ENCODE measurements around the gene GPHA2.
"Not testable (repeated sequence)": the region's sequence is repeated elsewhere in the genome, so short reads cannot be mapped to it uniquely, and the experiment has no call there.

Gene GPHA2, protein sequence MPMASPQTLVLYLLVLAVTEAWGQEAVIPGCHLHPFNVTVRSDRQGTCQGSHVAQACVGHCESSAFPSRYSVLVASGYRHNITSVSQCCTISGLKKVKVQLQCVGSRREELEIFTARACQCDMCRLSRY

DNA sequence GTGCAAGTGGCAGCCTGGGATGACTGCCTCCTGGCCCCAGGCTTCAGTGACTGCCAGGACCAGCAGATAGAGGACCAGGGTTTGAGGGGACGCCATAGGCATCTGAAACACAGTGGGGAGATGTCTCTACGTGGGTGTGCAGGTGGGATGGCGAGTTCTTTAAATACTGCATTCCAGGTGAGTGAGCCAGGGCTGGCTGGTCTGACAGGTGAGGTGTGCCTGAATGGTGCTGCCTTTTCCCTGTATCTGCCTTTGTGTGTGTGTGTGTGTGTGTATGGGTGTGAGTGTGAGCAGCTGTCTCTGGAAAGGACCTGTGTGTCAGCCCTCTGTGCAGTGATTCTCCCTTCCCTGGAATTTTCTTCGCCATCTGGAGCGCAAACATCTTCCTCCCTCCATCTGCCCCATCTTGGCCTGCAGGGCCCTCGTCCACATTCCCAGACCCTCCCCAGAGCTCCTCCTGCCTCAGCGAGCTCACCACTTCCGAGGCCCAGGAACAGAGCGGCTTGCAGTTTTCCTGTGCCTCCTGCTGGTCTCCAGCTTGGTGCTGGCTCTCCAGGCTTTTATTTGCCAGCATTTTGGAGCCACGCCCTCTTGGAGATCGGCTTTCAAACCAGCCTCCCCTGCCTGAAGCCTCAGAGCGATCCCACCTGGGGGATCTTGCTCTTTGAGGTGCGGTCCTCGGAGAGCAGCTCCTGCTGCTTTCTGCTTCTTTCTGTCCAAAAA is at the start of gene GPHA2:
TSS of gene GPHA2 (minus strand) at position 535 of the 723 bp plus-strand sequence. CDS start at position 102, 433 bp downstream.
- FAIRE-seq, result no peak

DNA sequence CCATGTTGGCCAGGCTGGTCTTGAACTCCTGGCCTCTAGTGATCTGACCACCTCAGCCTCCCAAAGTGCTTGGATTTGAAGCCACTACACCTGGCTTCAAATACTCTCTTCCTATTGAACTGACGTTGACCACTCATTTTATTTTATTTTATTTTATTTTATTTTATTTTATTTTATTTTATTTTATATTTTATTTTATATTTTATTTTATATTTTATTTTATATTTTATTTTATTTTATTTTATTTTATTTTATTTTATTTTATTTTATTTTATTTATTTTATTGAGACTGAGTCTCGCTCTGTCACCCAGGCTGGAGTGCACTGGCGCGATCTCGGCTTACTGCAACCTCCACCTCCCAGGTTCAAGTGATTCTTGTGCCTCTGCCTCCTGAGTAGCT is 47.6 kb upstream of the GPHA2 start:
- not testable (repeated sequence) for FAIRE-seq

DNA sequence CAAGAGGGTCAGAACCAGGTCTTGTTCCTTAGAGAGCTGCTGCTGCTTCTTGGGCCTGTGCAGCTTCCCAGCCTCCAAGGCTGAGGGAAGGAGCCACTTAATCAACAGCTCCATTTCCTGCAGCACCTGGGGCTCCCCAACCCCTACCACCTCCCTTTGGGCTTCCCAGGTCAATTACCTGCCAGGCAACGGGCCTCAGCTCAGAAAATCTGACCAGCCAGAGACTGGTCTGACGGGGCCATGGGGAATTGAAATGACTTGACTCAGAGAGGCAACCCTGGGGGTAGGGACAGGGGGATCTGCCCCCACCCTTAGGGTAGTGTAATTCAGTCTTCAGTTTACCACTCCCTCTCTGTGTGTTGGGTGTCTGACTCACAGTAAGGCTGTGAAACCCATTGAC is 41.0 kb upstream of the GPHA2 start:
- no peak for FAIRE-seq

DNA sequence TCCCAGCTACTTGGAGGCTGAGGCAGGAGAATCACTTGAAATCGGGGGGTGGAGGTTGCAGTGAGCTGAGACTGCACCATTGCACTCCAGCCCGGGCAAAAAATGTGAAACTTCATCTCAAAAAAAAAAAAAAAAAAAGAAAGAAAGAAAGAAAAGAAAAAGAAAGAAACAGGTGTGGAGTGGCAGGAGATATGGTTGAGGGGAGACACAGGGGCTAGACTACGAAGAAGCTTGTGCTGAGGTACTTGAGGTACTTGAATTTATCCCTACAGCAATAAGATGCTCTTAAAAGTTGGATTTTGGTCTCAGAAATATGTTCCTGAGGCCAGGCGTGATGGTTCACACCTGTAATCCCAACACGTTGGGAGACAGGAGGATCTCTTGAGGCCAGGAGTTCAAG is 38.4 kb upstream of the GPHA2 start:
- FAIRE-seq, result no peak

DNA sequence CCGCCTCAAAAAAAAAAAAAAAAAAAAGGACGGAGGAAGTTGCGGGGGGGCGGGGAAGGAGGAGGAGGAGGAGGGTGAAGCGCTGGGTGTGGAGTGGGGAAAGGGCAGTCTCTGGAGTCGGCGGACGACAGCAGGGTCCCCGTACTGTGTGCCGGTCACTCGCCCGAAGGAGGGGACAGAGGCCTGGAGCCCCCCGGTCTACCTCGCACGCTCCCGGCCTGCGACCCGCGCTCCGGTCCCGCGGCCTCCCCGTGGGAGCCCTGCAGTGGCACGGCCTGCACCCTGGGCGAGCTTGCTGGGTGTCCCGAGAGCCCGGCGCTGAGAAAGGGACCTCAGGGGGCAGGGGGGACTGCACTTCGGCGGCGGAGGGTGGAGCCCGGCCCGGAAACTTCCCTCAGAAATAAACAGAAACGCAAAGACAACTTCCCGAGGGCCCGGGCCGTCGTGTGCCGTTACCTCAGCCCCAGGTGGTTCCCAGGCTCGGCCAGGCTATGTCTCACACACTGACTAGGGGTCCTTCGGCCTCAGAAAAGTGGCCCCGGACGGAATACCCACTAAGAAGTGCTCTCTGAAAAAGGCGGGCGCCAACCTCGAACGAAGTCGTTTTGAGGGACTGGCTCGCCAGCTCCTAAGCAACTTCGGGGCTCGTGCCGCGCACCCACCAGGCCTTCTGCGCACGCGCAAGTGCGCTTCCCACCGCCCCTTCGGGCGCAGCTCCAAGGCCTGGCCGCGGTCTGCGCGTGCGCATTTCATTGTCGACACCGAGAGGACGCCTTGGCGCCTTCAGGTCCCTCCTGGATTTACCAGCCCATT is 35.9 kb upstream of the GPHA2 start, which contains the start of gene MAJIN:
TSS of gene MAJIN (minus strand) at position 688 of the 813 bp plus-strand sequence. CDS start 12,703 bp downstream, outside the sequence.
- FAIRE-seq, result no peak

DNA sequence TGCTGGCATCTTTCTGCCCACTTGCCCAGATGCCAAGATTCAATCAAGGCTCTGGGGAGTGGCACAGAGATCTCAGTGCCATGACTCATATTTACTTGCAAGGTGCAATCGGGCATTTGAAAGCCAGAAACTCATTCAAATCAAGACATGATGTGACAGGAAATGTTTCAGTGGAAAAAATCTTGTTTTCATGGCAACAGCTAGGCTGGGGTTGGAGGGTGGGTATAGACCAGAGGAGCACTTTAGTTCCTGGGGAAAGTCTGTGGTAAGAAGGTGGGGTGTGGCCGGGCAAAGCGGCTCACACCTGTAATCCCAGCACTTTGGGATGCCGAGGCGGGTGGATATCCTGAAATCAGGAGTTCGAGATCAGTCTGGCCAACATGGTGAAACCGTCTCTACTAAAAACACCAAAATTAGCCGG is 35.0 kb upstream of the GPHA2 start:
- no peak for FAIRE-seq

DNA sequence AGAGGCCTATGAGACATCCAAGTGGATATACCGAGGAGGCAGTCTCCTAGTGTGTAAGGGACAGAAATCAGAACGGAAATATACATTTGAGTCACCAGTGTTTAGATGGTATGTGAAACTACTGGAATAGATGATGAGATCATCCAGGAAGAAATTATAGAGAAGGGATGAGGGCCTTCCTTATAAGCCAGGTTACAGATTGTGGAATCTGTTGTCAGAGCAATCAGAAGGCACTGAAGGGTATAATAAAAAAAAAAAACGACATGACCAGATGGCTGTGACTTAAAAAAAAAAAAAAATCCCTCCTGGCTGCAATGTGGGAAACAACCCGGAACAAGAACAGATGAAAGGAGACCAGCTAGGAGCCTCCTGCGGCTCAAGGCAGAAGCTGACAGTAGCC is 33.5 kb upstream of the GPHA2 start:
- FAIRE-seq, result no peak

DNA sequence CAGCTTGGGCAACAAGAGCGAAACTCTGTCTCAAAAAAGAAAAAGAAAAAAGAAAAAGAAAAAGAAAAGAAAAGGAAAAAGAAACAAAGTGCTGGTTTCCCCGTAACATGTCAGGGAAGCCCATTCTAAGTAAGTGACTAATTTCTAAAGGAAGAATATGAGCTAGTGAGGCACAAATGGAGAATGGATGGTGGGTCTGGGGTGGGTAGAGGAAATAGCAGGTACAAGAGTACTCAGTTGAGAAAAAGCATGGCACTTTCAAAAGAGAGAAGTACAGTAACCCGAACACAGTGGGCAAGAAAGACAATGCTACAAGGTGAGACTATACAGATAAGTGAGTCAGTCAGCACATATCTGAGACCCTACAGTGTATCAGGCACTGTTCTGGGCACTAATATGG is 31.7 kb upstream of the GPHA2 start:
- no peak for FAIRE-seq

DNA sequence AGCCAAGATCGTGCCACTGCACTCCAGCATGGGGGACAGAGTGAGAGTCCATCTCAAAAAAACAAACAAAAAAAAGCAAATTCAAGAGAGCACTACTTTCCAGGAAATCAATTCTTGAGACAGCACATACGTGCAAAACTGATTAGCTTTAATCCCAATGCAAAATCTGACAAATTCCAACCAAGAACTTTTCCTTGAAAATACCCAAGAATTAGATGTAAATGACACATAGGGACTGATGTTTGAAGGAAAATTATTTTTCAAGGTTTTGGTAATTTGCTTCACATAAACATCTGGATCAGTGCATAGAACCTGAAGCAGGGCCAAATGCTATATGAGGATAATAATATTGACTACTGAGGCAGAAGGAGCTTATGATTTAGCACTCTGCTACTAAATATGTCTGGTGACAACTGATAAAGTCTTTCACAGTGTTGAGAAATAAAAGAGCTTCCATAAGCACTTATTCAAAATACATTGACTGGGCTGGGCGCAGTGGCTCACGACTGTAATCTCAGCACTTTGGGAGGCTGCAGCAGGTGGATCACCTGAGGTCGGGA is 27.5 kb upstream of the GPHA2 start:
- FAIRE-seq, result no peak

DNA sequence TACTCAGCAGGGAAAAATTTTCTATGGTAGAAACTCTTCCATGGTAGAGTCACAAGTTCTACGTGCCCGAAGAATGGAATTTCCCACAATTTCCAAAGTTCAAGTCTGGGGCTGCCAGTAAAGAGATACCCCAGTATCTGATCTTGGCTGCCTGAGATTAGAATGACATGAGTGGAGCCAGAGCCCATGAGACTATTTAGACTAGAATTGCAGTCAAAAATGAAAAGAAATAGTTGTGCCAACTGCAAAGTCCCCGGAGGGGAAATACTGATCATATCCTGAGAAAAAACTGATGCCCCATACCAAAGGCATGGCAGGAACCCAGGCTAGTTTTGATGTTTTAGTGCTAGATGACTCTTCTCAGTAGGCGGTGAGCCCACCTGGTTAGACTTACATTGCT is 25.0 kb upstream of the GPHA2 start:
- FAIRE-seq, result no peak

DNA sequence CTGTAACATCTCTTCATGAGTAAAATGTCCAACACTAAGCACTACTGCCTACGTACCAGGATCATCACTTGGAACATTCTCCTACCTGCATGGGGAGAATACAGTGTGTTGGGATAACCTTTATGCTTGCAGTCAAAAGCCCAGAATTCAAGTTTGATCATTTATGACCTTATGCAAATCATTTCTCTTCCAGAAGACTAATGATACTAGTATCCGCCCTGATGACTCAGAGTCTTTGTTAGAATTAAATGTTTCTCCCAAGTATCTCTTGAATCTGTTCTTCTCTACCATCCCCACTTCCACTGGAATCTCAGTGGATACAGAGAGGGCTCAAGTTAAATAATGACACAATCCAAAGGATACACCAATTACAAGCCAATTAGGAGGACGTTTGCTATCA is 23.8 kb upstream of the GPHA2 start:
- FAIRE-seq, result no peak

DNA sequence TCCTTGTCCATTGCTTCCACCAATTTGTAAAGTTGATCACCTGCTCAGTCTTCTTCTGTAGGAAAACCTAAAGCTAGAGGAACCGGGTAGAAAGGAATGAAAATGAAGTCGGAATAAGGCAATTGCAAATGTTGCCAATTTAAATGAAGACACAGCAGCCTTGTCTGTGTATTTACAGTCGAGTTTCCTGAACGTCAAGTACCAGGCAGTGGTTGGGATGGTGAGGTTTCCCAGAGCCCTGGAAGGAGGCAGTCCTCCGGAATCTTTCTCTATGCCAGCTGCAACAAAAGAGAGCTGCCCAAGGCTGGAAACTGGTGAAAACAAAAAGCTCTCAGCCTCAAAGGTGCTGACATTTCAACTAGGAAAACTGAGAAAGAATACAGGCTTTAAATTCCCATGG is 18.5 kb upstream of the GPHA2 start:
- no peak for FAIRE-seq

DNA sequence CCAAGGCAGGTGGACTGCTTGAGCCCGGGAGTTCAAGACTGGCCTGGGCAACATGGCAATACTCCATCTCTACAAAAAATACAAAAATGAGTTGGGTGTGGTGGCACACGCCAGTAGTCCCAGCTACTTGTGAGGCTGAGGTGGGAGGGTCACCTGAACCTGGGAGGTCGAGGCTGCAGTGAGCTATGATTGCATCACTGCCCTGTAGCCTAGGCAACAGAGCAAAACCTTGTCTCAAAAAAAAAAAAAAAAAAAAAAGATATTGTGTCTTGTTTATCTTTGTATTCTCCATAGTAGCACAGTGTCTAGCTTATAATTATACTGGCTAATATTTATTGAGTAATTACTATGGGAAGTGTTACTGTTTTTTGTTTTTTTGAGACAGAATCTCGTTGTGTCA is 15.8 kb upstream of the GPHA2 start:
- no peak for FAIRE-seq

DNA sequence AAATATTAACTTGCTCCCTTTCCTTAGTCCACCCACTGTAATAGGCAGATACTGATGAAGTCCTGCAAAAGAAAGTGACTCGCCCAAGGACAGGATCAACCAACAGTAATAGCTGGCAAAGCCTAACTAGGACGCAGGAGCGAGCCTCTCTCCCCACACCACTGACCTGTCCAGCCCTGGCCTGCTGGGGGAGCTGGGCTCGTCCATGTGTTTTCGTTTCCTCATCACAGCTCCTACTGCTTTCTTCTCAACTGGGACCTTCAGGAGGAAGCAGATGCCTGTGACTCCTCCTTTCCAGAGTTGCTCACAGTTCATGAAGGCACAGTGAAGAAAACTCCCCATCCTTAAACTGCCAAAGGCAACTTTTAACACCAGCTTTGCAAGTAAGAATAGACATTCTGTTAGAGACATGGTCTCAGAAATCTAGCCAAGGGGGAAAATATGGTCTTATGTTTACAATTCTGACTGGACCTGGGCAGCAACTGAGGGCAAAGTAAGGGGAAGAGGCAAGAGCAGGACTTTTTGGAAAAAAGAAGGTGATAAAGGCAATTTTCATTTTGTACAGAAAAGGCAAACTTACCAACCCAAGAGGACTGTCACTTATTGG is 11.6 kb upstream of the GPHA2 start:
- FAIRE-seq, result no peak

DNA sequence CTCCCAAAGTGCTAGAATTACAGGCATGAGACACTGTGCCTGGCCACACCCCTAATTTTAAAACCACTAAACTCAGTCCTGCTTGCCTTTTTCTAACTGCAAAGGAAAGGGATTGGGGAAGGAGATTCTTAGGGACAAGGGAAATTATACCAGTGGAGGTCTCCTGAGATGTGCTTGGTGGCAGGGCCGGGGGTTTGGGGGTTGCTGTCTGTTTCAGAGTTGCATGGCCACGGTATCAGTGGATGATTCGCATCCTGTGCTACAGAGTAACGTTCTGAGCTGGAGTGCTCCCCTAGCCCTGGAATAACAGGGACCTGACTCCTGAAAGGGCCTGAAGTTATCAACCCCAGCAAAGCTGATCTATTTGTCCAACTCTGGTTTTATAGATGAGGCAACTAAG is 846 bp upstream of the GPHA2 start:
- FAIRE-seq, result no peak

DNA sequence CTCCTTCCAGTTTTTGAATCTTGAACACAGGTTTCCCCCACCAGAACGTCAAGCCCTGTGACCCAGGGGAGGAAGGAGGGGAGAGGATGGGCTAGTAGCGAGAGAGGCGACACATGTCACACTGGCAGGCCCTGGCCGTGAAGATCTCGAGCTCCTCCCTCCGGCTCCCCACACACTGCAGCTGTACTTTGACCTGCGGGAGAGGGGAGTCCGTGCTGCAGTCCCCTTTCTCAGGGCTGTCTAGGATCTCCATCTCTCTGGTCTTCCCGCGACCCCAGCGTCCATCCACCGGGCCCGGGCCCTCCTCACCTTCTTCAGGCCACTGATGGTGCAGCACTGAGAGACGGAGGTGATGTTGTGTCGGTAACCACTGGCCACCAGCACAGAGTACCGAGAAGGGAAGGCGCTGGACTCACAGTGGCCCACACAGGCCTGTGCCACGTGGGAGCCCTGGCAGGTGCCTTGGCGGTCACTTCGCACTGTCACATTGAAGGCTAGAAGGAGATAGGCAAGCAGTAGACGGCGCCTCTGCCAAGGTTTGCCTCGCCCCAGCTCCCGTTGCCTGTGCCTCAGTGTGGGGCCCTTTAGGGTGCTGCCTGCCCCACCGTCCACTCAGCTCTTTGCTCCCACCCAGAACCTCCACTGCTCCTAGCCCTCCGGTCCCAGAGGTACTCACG is 873 bp downstream of the GPHA2 start:
- FAIRE-seq, result no peak

DNA sequence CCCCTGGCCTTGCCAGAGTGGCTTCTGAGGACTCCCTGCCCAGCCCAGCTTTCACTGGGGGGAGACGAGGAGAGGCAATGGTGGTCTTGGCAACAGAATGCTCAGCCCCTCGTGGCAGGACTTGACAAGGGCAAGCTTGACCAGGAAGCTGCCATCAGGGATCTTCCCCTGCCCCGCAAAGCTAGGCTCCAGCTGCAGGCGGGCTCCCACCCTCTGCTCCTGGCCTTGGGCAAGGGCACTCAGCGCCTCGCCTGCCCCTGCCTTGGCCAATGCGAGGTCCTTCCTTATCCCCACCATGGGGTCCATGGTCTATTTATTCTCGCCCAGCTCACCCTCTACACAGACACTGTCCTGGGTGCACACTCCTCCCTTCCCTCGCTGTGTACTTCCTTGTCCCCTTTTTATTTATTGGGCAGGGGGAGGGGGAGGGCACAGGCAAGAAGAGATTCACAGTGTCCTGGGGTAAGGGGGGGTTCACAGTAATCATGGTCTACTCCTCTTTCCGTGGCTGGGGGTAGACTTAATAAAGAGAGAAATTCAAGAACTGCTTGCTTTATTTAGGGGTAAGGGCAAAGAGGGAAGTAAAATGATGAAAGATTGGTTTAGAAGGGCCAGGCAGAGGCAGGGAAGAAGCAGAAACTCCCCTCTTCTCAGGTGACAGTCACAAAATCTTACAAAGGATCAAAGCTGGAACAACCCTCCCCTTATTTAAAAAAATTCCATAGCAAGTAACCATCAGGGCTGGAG is 1.6 kb downstream of the GPHA2 start:
- FAIRE-seq, result no peak

DNA sequence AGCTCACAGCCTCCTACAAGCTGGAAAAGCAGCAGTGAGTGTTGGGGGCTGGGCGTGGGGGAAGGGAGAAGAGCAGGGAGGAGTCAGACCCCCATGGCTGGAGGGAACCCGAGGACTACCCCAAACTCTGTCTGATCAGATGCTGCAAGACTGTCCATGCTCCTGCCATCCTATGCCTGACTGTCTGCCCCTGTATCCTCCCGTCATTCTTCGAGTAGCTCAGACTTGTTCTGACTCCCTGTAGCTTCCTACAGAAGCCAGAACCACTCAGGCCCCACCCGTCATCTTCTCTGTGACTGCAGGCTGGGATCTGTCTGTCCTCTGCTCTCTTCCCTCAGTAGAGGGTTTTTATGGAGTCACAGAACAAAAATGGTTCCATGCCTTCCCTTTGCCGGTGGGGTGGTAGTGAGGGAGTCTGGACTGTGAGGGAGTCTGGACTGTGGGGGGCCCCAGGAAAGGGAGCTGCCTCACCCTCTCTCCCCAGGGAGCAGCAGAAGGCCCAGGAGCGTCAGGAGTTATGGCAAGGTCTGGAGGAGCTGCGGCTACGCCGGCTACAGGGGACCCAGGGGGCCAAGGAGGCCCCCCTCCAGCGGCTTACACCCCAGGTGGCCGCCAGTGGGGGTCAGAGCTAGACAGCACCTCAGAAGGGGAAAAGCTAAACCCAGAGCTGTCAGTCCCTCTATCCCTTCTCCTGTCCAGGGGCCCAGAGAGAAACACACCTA is 2.3 kb downstream of the GPHA2 start:
- no peak for FAIRE-seq

DNA sequence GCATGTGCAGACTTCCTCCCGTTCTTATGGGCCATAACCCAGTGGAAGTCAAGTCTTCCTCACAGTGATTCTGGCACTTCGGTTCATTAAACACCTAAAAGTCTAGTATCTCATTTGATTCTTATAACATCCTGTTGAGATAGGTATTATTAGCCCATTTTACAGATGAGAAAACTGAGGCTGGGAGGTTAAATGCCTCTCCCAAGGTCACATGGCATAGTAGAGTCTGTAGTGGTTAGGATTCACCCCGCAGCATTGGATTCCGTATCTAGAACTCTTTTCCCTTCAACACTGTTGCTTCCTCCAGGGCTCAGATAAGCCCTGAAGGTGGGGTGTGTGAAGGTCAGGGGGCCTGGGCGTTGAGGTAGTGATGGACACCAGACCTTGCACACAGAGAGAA is 3.4 kb downstream of the GPHA2 start:
- no peak for FAIRE-seq

DNA sequence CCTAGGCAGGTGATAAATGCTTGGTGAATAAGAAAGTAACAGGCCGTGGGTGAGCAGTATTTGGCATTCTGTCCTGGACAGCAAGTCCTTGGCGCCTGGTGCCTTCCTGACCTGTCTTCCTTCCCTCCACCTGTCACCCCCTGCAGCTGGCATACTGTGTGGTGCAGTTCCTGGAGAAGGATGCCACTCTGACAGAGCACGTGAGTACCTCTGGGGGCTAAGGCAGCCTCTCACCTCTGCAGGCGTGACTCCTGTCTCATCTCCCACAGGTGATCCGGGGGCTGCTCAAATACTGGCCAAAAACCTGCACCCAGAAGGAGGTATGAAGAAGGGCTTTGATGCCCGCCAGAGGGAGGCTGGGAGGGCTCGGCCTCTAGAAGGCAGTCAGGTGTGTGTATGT is 4.4 kb downstream of the GPHA2 start:
- FAIRE-seq, result no peak

DNA sequence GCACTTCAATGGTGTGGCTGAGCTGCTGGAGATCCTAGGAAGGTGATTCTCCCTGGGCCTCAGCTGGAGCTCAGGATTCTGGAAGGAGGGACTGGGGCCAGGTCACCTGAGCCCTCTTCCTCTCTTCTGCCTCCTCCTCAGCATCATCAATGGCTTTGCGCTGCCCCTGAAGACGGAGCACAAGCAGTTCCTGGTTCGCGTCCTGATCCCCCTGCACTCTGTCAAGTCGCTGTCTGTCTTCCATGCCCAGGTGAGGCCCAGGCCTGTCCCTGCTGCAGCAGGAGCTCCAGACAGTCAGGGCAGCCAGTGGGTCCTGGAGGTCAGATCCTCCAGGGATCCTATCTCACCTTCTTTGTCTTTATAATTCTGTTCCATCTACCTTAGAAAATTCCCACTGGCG is 5.4 kb downstream of the GPHA2 start:
- FAIRE-seq, result no peak
